Activated CD8-positive, alpha-beta memory T cell treated with anti-CD3 and anti-CD28 coated beads for 1 hour (primary cell): ENCODE results near the gene NDST1.

Source experiments
- DNase-seq, 2 donors: peaks; one replicate each; pipeline ENCODE4 v3.0.0-alpha.2; 2020; ENCODE audit warnings: low read depth in 1 of 2; ENCODE audit errors: extremely low read depth in 1 of 2

NDST1 gene

DNA sequence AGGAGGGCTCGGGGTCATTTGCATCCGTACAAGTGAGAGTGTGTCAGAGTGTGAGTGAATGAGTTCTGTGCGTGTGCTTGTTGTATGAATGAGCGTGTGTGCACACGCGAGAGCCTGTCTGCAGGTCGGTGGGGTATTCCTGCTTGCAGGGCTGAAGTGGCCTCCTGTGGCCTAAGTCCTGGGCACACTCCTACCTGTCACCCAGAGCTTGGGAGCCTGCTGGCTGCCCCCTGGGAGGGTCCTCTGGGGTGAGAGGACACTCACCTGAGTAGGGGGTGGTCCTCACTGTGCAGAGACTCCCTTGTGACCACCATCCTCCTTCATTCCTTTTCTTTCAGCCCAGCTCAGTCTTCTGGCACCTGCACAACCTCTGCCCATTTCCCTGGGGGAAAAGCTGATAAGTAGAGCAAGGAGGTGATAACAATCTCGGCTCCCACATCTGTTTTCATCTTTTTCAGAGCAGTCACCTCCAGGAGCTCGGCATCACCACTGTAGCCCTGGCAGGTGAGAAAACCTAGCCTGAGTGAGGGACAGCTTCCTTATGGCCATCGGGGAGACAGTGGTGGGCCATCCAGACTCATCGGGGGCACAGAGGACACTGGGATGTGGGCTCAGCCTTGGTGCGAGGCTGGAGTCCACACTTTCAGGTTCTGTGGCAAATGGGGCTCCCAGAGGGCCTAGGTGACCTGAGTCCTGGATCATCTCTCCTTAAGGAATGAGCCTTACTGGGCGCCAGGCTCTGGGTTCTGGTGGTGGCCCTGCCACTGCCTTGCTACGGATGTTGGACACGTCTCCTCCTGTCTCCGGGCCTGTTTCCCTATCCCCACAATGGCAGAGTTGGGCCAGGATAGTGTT, 93.8 kb downstream of the NDST1 start:
- DNase-seq: no peak

DNA sequence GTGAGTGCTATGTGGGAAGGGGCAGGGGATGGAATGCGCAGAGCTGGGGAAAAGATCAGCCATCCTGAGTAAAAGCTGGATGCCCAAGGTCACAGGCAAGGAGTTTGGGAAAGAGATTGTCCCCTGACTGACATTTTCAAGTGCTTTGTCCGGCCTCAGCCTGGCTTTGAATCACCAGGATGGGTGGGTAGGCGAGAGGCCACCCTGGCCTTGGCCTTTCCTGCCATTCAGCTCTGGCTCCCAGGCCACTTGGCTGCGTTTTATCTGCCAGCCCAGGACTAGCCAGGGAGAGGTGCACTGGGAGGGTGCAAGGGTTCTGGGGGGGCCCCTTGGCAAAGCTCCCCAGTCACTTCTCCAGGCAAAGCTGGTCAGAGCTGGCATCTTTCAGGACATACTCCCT, 95.1 kb downstream of the NDST1 start:
- no peak for DNase-seq

- DNase-seq: no peak
Observed at GRCh38 chr5:150603491-150603890, 95.6 kb downstream of the NDST1 start.

GRCh38 chr5:150604010-150604409, 96.1 kb downstream of the NDST1 start:
- no peak for DNase-seq

GRCh38 chr5:150604894-150605440, 97.0 kb downstream of the NDST1 start:
- DNase-seq: no peak

DNA sequence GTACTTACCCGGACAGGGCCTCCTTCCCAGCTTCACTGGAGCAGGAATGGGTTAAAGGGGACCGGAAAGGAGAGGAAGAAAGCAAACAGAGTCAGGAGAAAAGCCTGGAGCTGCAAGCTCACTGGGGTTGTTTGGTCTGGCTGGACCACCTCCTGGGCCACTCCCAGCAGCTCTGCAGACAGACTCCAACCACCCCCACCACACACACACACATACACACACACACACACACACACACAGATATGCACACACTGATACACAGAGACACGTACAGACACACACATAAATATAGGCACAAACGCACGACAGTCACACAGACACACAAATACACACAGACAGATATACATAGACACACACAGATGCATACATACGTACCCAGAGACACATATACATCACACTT, 97.6 kb downstream of the NDST1 start:
- no peak for DNase-seq

DNA sequence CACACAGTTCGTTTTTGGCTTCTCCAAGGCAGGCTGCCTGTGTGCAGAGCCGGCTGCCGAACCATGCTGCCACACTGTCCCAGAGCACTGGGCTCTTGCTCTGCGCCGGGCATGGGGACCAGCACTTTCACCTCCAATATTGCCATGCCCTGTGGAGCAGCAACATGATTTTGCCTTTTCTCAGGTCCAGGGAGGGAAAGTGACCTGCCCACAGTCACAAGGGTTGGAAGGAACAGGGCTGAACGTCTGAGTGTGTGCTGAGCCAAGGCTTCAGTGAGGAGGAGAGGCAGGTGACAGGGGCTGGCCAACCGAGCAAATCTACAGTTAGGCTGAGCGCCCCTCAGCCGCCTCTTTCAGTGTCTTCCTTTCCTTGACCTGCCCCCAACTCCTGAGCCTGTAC, 98.5 kb downstream of the NDST1 start:
- no peak for DNase-seq

DNA sequence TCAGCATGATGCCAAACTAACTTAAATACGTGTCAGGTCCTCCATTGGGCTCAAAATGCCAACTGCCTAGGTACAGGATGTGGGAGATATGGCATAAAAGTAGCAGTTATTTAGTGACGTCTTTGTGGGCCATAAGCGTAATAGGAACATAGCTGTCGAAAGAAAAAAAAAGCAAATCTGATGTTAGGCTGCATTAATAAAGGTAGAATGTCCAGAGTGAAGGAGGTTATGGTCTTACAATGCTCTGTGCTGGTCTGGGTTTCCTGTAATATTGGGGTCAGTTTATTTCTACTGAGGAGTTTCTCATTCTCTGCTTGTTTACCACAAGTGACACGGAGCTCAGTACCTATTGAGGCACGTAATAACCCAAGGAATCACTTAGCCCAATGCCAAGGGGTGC, 99.2 kb downstream of the NDST1 start:
- no peak for DNase-seq
